Measurements from ENCODE around the gene WNK2.

WNK2 gene

GRCh38 chr9:93217706-93218105 lies 33.8 kb downstream of the WNK2 start:
- no peak for DNase-seq

- no peak for DNase-seq
Measured at GRCh38 chr9:93218161-93218560, 34.2 kb downstream of the WNK2 start.

- DNase-seq: no peak
Measured at GRCh38 chr9:93218671-93219420, 34.9 kb downstream of the WNK2 start.

GRCh38 chr9:93219692-93220091 lies 35.8 kb downstream of the WNK2 start:
- DNase-seq: no peak

GRCh38 chr9:93220627-93221026 lies 36.7 kb downstream of the WNK2 start:
- DNase-seq: no peak

- no peak for DNase-seq
Measured at GRCh38 chr9:93221044-93221443, 37.1 kb downstream of the WNK2 start.

GRCh38 chr9:93222890-93223259 lies 38.9 kb downstream of the WNK2 start:
- no peak for DNase-seq

- DNase-seq: no peak
Measured at GRCh38 chr9:93223260-93224180, 39.6 kb downstream of the WNK2 start.

- no peak for DNase-seq
Measured at GRCh38 chr9:93224591-93224990, 40.7 kb downstream of the WNK2 start.

GRCh38 chr9:93225417-93225816 lies 41.5 kb downstream of the WNK2 start:
- no peak for DNase-seq

GRCh38 chr9:93225892-93226291 lies 42.0 kb downstream of the WNK2 start:
- DNase-seq: no peak

GRCh38 chr9:93226819-93227218 lies 42.9 kb downstream of the WNK2 start:
- DNase-seq: no peak

GRCh38 chr9:93228030-93228429 lies 44.1 kb downstream of the WNK2 start:
- DNase-seq: no peak

- DNase-seq: no peak
Measured at GRCh38 chr9:93228453-93228852, 44.5 kb downstream of the WNK2 start.

GRCh38 chr9:93229636-93230035 lies 45.7 kb downstream of the WNK2 start:
- DNase-seq: no peak

- no peak for DNase-seq
Measured at GRCh38 chr9:93230185-93230584, 46.2 kb downstream of the WNK2 start.

- no peak for DNase-seq
Measured at GRCh38 chr9:93230601-93231000, 46.7 kb downstream of the WNK2 start.

- DNase-seq: peak in 22 of 56 donors; percentile 10 to 76 (median 40)
Measured at GRCh38 chr9:93231121-93231694, 47.3 kb downstream of the WNK2 start.

GRCh38 chr9:93231716-93232115 lies 47.8 kb downstream of the WNK2 start:
- DNase-seq: no peak

- no peak for DNase-seq
Measured at GRCh38 chr9:93232388-93232960, 48.5 kb downstream of the WNK2 start.

- DNase-seq: no peak
Measured at GRCh38 chr9:93233033-93233432, 49.1 kb downstream of the WNK2 start.

GRCh38 chr9:93234600-93234999 lies 50.7 kb downstream of the WNK2 start:
- no peak for DNase-seq
